GM21619 (cell line): ENCODE data around the gene HTRA3.
"Not testable (repeated sequence)": the region's sequence is repeated elsewhere in the genome, so short reads cannot be mapped to it uniquely, and the experiment has no call there.

Experiments used
- ATAC-seq: cut with Tn5 transposase; IDR thresholded peaks from one replicate; pipeline ENCODE4 v1.9.1; 2021; ENCODE audit not compliant: unreplicated experiment

Gene HTRA3

GRCh38 chr4:8338351-8338961, 68.9 kb downstream of the HTRA3 start:
- ATAC-seq, result no peak

GRCh38 chr4:8340781-8341241, 71.3 kb downstream of the HTRA3 start:
- no peak for ATAC-seq

- not testable (repeated sequence) for ATAC-seq
These were observed 71.7 kb downstream of the HTRA3 start for GRCh38 chr4:8341281-8341680.

- no peak for ATAC-seq
These were observed 72.1 kb downstream of the HTRA3 start for GRCh38 chr4:8341691-8342090.

- ATAC-seq, result no peak
These were observed 73.2 kb downstream of the HTRA3 start for GRCh38 chr4:8342651-8343261.

GRCh38 chr4:8343262-8343966, 73.9 kb downstream of the HTRA3 start:
- no peak for ATAC-seq

GRCh38 chr4:8343967-8344331, 74.4 kb downstream of the HTRA3 start:
- ATAC-seq, result no peak

GRCh38 chr4:8344377-8344776, 74.8 kb downstream of the HTRA3 start:
- ATAC-seq, result no peak

- no peak for ATAC-seq
These were observed 75.7 kb downstream of the HTRA3 start for GRCh38 chr4:8345053-8345945.

- no peak for ATAC-seq
These were observed 76.6 kb downstream of the HTRA3 start for GRCh38 chr4:8345946-8346814.

- ATAC-seq, result no peak
These were observed 77.5 kb downstream of the HTRA3 start for GRCh38 chr4:8346838-8347605.

- ATAC-seq, result no peak
These were observed 78.1 kb downstream of the HTRA3 start for GRCh38 chr4:8347660-8348059.

- ATAC-seq, result no peak
These were observed 78.5 kb downstream of the HTRA3 start for GRCh38 chr4:8348071-8348470.

GRCh38 chr4:8349236-8349635, 79.7 kb downstream of the HTRA3 start:
- ATAC-seq, result not testable (repeated sequence)

- no peak for ATAC-seq
These were observed 80.2 kb downstream of the HTRA3 start for GRCh38 chr4:8349664-8350236.

- ATAC-seq, result no peak
These were observed 80.8 kb downstream of the HTRA3 start for GRCh38 chr4:8350352-8350751.

GRCh38 chr4:8350841-8351461, 81.4 kb downstream of the HTRA3 start:
- ATAC-seq, result no peak

GRCh38 chr4:8351931-8352367, 82.4 kb downstream of the HTRA3 start:
- no peak for ATAC-seq
